ENCODE measurements around the gene ASCL2. TPM values are rescaled to one million over a fixed set of nuclear protein-coding genes. Genes with fewer than 3 reads are reported as not detected.

ASCL2 gene
- total and polyA plus RNA-seq, 2 donors (not counting 3 experiments of a cell fraction or from before 2014, with no cell fraction given), result not detected

- no peaks in the 10 kb centered on the region for H3K79me2 ChIP-seq (ENCODE audit: control insufficient read depth, insufficient read depth, low read length)
- ChIA-PET CTCF (no interaction called here), POLR2A (no interaction called here)
- no peak overlapping the region for H3K27ac ChIP-seq (ENCODE audit: insufficient read depth, low read depth, low read length)
- H3K9me3 ChIP-seq (replicated peaks; ENCODE audit: control insufficient read depth, insufficient read depth, low read length), result no peaks in the 10 kb centered on the region
- H3K36me3 ChIP-seq (ENCODE audit: control insufficient read depth in 2 of 2, extremely low read depth in 1 of 2, insufficient read depth in 2 of 2, low read length in 2 of 2), result no peaks in the 10 kb centered on the region
- H3K4me2 ChIP-seq (ENCODE audit: insufficient read depth, low read length), result no peak overlapping the region
- H3K4me1 ChIP-seq (ENCODE audit: control insufficient read depth, extremely low read depth, insufficient read depth, low read length), result no peaks in the 10 kb centered on the region
- FAIRE-seq (no peak), DNase-seq (ENCODE audit: low read depth, low spot score) (no peak)
- BruUV-seq (replicated peaks), result no TSS peak
- intact Hi-C loops (cut with micrococcal nuclease), result no loop called here
- no peak overlapping the region for H3K4me3 ChIP-seq (replicated peaks in 1 of 3; ENCODE audit: insufficient read depth in 1 of 3, low read depth in 1 of 3, low read length in 3 of 3)
- no peak for TF ChIP-seq POLR2A (IDR thresholded peaks at IDR 0.05; ENCODE audit: low read depth, low read length)
- no peak for TF ChIP-seq MYC (IDR thresholded peaks at IDR 0.05; ENCODE audit: low read depth, low read length)
- TF ChIP-seq CTCF (IDR thresholded peaks at IDR 0.05; ENCODE audit: extremely low read depth in 1 of 2, insufficient read depth in 1 of 2, low read depth in 1 of 2, low read length in 2 of 2), result no peak
- TF ChIP-seq FOS (IDR thresholded peaks at IDR 0.05; ENCODE audit: borderline replicate concordance, insufficient read depth, low read length), result no peak
- TF ChIP-seq MAX (IDR thresholded peaks at IDR 0.05; ENCODE audit: insufficient read depth, insufficient read length), result no peak
- TF ChIP-seq GATA2 (IDR thresholded peaks at IDR 0.05; ENCODE audit: insufficient read depth, insufficient read length, low read depth, low read length), result no peak
- no peak for TF ChIP-seq JUN (IDR thresholded peaks at IDR 0.05; ENCODE audit: borderline replicate concordance, insufficient read depth, insufficient read length, low read depth)
- dilution Hi-C loops (cut with MboI; ENCODE audit: extremely low pct_ligation_motif_present, low sequenced_read_pairs), result no loop called here
- H3K9me1 ChIP-seq (replicated peaks; ENCODE audit: control insufficient read depth, extremely low read depth, insufficient read depth, low read length), result no peaks in the 10 kb centered on the region
- H3K9ac ChIP-seq (replicated peaks; ENCODE audit: extremely low read depth, insufficient read depth, low read length), result no peak overlapping the region
- H3K27me3 ChIP-seq (ENCODE audit: control insufficient read depth in 2 of 2, insufficient read depth in 2 of 2, low read length in 2 of 2), result peaks cover 0 to 2% of the 10 kb centered on the region in 2 experiments
- H4K20me1 ChIP-seq (replicated peaks; ENCODE audit: control insufficient read depth, extremely low read depth, insufficient read depth, low read length), result no peaks in the 10 kb centered on the region
- no peak overlapping the region for H2AFZ ChIP-seq (ENCODE audit: low read depth, low read length)
Measured at GRCh38 chr11:2262301-2263070, 7.9 kb downstream of the ASCL2 start.

Measured in endothelial cell of umbilical vein (primary cell).